Naive thymus-derived CD8-positive, alpha-beta T cell (primary cell): ENCODE results near the gene CIT. TPM values are rescaled to one million over a fixed set of nuclear protein-coding genes. Genes with fewer than 3 reads are reported as not detected.

Experiments used
- ATAC-seq, 2 donors: fragments of 150-1000 bp; cut with Tn5 transposase in 1 of 2; sonication (Bioruptor Pico), chemical (Tn5 transposase) in 1 of 2; 1 replicate in 1 of 2; 2 replicates in 1 of 2; pipeline ENCODE4 v1.10.0; 2021; ENCODE audit warnings: mild to moderate bottlenecking in 2 of 2, moderate library complexity in 2 of 2
- POLR2A ChIA-PET: fragments of 350-600 bp; sonication (Branson Sonifier 250); formaldehyde crosslinking; loops from one replicate; lab custom pipeline; 2021; ENCODE audit warnings: antibody characterized with exemption; lab: Charles Lee
- DNase-seq, 10 donors: peaks; one replicate each; pipeline versions ENCODE4 v3.0.0 to v3.0.0-alpha.2; 2020 to 2022
- H3K27ac Mint-ChIP-seq, 10 donors: one replicate each; pipeline ENCODE4 v1.8.0; 2020 to 2022; ENCODE audit warnings: mild to moderate bottlenecking in 10 of 10, mixed read lengths in 10 of 10, moderate library complexity in 4 of 10, inconsistent platforms in 1 of 10
- H3K27me3 Mint-ChIP-seq, 5 donors: one replicate each; pipeline ENCODE4 v1.8.0; 2021 to 2022; ENCODE audit warnings: mixed read lengths in 5 of 5
- H3K36me3 Mint-ChIP-seq, 3 donors: one replicate each; pipeline ENCODE4 v1.8.0; 2020 to 2022; ENCODE audit warnings: mixed read lengths in 3 of 3, mild to moderate bottlenecking in 2 of 3, inconsistent platforms in 1 of 3
- H3K4me1 Mint-ChIP-seq, 4 donors: one replicate each; pipeline ENCODE4 v1.8.0; 2021 to 2022; ENCODE audit warnings: mixed read lengths in 4 of 4
- H3K4me3 Mint-ChIP-seq, 10 donors: one replicate each; pipeline ENCODE4 v1.8.0; 2020 to 2022; ENCODE audit warnings: mild to moderate bottlenecking in 10 of 10, mixed read lengths in 10 of 10, moderate library complexity in 6 of 10, inconsistent platforms in 1 of 10
- H3K9me3 Mint-ChIP-seq, 9 donors: one replicate each; pipeline ENCODE4 v1.8.0; 2020 to 2022; ENCODE audit warnings: mixed read lengths in 9 of 9, mild to moderate bottlenecking in 3 of 9, inconsistent platforms in 1 of 9, moderate library complexity in 1 of 9
- polyA plus RNA-seq, 3 donors: library from polyadenylated mRNA; unstranded; fragments of 300-500 nt; fragmentation: Illumina TruSeq; gene quantifications; one replicate each; pipeline ENCODE4 v1.2.3, GENCODE V29; 2021
- total RNA-seq, 8 experiments: library from RNA in 2 of 8; stranded (reverse) in 2 of 8; gene quantifications; one replicate each; pipeline ENCODE4 v1.2.3 and lab custom pipeline; 2021 to 2026

The CIT gene
- total and polyA plus RNA-seq, 5 experiments from 2014 or later = 0.01 to 2.3 (median 0.19) TPM

- H3K4me3 Mint-ChIP-seq = no peak overlapping the region
- H3K4me1 Mint-ChIP-seq = no peaks in the 10 kb centered on the region
- no peak overlapping the region for H3K27ac Mint-ChIP-seq
- H3K9me3 Mint-ChIP-seq = peaks cover 0 to 7% (median 2%) of the 10 kb centered on the region in 9 donors
- ATAC-seq (no peak), DNase-seq (no peak)
- POLR2A ChIA-PET = no interaction called here
- H3K27me3 Mint-ChIP-seq = no peaks in the 10 kb centered on the region
- H3K36me3 Mint-ChIP-seq = peaks cover 0 to 12% (median 6%) of the 10 kb centered on the region in 3 donors
Measured at GRCh38 chr12:119786539-119786938, 90.6 kb downstream of the CIT start.

GRCh38 chr12:119784673-119785072, 92.4 kb downstream of the CIT start:
- Mint-ChIP-seq H3K27me3 (no peaks in the 10 kb centered on the region), H3K4me3 (no peak overlapping the region), H3K27ac (no peak overlapping the region), H3K9me3 (peaks cover 0 to 7% (median 2%) of the 10 kb centered on the region in 9 donors), H3K36me3 (peaks cover 0 to 12% (median 6%) of the 10 kb centered on the region in 3 donors), H3K4me1 (no peaks in the 10 kb centered on the region)
- DNase-seq (no peak), ATAC-seq (no peak)
- POLR2A ChIA-PET = no interaction called here

- Mint-ChIP-seq H3K27ac (peak overlapping the region in 1 of 10 donors; percentile 22), H3K4me1 (no peaks in the 10 kb centered on the region), H3K36me3 (peaks cover 0 to 12% (median 6%) of the 10 kb centered on the region in 3 donors), H3K27me3 (no peaks in the 10 kb centered on the region), H3K9me3 (peaks cover 0 to 7% (median 2%) of the 10 kb centered on the region in 9 donors), H3K4me3 (no peak overlapping the region)
- no peak for ATAC-seq
- DNase-seq = no peak
- POLR2A ChIA-PET = no interaction called here
Measured at GRCh38 chr12:119783787-119784186, 93.3 kb downstream of the CIT start.

GRCh38 chr12:119781804-119782203, 95.3 kb downstream of the CIT start:
- Mint-ChIP-seq H3K4me3 (no peak overlapping the region), H3K4me1 (no peaks in the 10 kb centered on the region), H3K27me3 (no peaks in the 10 kb centered on the region), H3K27ac (no peak overlapping the region), H3K9me3 (peaks cover 0 to 7% (median 2%) of the 10 kb centered on the region in 9 donors), H3K36me3 (peaks cover 0 to 12% (median 6%) of the 10 kb centered on the region in 3 donors)
- POLR2A ChIA-PET = no interaction called here
- DNase-seq (no peak), ATAC-seq (no peak)

- no peaks in the 10 kb centered on the region for H3K27me3 Mint-ChIP-seq
- DNase-seq (no peak), ATAC-seq (no peak)
- H3K9me3 Mint-ChIP-seq = peaks cover 0 to 4% (median 2%) of the 10 kb centered on the region in 9 donors
- POLR2A ChIA-PET = no interaction called here
- peaks cover 0 to 10% (median 4%) of the 10 kb centered on the region in 3 donors for H3K36me3 Mint-ChIP-seq
- no peak overlapping the region for H3K27ac Mint-ChIP-seq
- H3K4me3 Mint-ChIP-seq = peak overlapping the region in 1 of 10 donors; percentile 11
- no peaks in the 10 kb centered on the region for H3K4me1 Mint-ChIP-seq
Measured at GRCh38 chr12:119780786-119781434, 96.2 kb downstream of the CIT start.

GRCh38 chr12:119775246-119775895, 101.7 kb downstream of the CIT start:
- H3K4me3 Mint-ChIP-seq = no peak overlapping the region
- H3K9me3 Mint-ChIP-seq = no peaks in the 10 kb centered on the region
- H3K27me3 Mint-ChIP-seq = no peaks in the 10 kb centered on the region
- no peaks in the 10 kb centered on the region for H3K4me1 Mint-ChIP-seq
- POLR2A ChIA-PET = no interaction called here
- no peak overlapping the region for H3K27ac Mint-ChIP-seq
- H3K36me3 Mint-ChIP-seq = no peaks in the 10 kb centered on the region
- no peak for ATAC-seq
- DNase-seq = no peak

- Mint-ChIP-seq H3K4me3 (no peak overlapping the region), H3K27me3 (no peaks in the 10 kb centered on the region), H3K36me3 (no peaks in the 10 kb centered on the region), H3K9me3 (no peaks in the 10 kb centered on the region), H3K27ac (no peak overlapping the region), H3K4me1 (no peaks in the 10 kb centered on the region)
- no peak for DNase-seq
- no peak for ATAC-seq
- POLR2A ChIA-PET = no interaction called here
Measured at GRCh38 chr12:119772431-119772830, 104.7 kb downstream of the CIT start.

- no peak for ATAC-seq
- Mint-ChIP-seq H3K4me3 (no peak overlapping the region), H3K36me3 (no peaks in the 10 kb centered on the region), H3K9me3 (no peaks in the 10 kb centered on the region), H3K27ac (no peak overlapping the region), H3K4me1 (no peaks in the 10 kb centered on the region), H3K27me3 (no peaks in the 10 kb centered on the region)
- POLR2A ChIA-PET = no interaction called here
- no peak for DNase-seq
Measured at GRCh38 chr12:119770146-119770545, 107.0 kb downstream of the CIT start.

- Mint-ChIP-seq H3K27ac (no peak overlapping the region), H3K9me3 (peaks cover 0 to 15% (median 4%) of the 10 kb centered on the region in 9 donors), H3K4me1 (no peaks in the 10 kb centered on the region), H3K36me3 (peaks cover 0 to 10% (median 6%) of the 10 kb centered on the region in 3 donors), H3K27me3 (no peaks in the 10 kb centered on the region), H3K4me3 (no peak overlapping the region)
- POLR2A ChIA-PET = no interaction called here
- no peak for ATAC-seq
- no peak for DNase-seq
Measured at GRCh38 chr12:119762619-119763018, 114.5 kb downstream of the CIT start.

GRCh38 chr12:119758722-119759121, 118.4 kb downstream of the CIT start:
- ATAC-seq (no peak), DNase-seq (no peak)
- POLR2A ChIA-PET = no interaction called here
- Mint-ChIP-seq H3K9me3 (peaks cover 0 to 10% (median 0%) of the 10 kb centered on the region in 9 donors), H3K36me3 (peaks cover 0 to 9% (median 0%) of the 10 kb centered on the region in 3 donors), H3K27me3 (no peaks in the 10 kb centered on the region), H3K27ac (no peak overlapping the region), H3K4me1 (no peaks in the 10 kb centered on the region), H3K4me3 (no peak overlapping the region)

GRCh38 chr12:119758234-119758633, 118.9 kb downstream of the CIT start:
- H3K36me3 Mint-ChIP-seq = peaks cover 0 to 5% (median 0%) of the 10 kb centered on the region in 3 donors
- H3K9me3 Mint-ChIP-seq = peaks cover 0 to 6% (median 0%) of the 10 kb centered on the region in 9 donors
- DNase-seq (no peak), ATAC-seq (no peak)
- no peaks in the 10 kb centered on the region for H3K4me1 Mint-ChIP-seq
- POLR2A ChIA-PET = no interaction called here
- H3K4me3 Mint-ChIP-seq = no peak overlapping the region
- no peaks in the 10 kb centered on the region for H3K27me3 Mint-ChIP-seq
- H3K27ac Mint-ChIP-seq = no peak overlapping the region

GRCh38 chr12:119751961-119752360, 125.2 kb downstream of the CIT start:
- no peaks in the 10 kb centered on the region for H3K27me3 Mint-ChIP-seq
- POLR2A ChIA-PET = no interaction called here
- ATAC-seq = no peak
- H3K36me3 Mint-ChIP-seq = no peaks in the 10 kb centered on the region
- no peak overlapping the region for H3K27ac Mint-ChIP-seq
- no peak for DNase-seq
- no peak overlapping the region for H3K4me3 Mint-ChIP-seq
- H3K9me3 Mint-ChIP-seq = no peaks in the 10 kb centered on the region
- no peaks in the 10 kb centered on the region for H3K4me1 Mint-ChIP-seq

GRCh38 chr12:119749666-119750065, 127.5 kb downstream of the CIT start:
- H3K9me3 Mint-ChIP-seq = peaks cover 5 to 22% (median 13%) of the 10 kb centered on the region in 9 donors
- H3K4me3 Mint-ChIP-seq = no peak overlapping the region
- DNase-seq = no peak
- no peaks in the 10 kb centered on the region for H3K4me1 Mint-ChIP-seq
- H3K27ac Mint-ChIP-seq = no peak overlapping the region
- no peaks in the 10 kb centered on the region for H3K27me3 Mint-ChIP-seq
- H3K36me3 Mint-ChIP-seq = peaks cover 2 to 16% (median 6%) of the 10 kb centered on the region in 3 donors
- ATAC-seq = no peak
- POLR2A ChIA-PET = no interaction called here
